Measurements from ENCODE around the gene MRPS33.
"Not testable (repeated sequence)": the region's sequence is repeated elsewhere in the genome, so short reads cannot be mapped to it uniquely, and the experiment has no call there.

MRPS33 gene

DNA sequence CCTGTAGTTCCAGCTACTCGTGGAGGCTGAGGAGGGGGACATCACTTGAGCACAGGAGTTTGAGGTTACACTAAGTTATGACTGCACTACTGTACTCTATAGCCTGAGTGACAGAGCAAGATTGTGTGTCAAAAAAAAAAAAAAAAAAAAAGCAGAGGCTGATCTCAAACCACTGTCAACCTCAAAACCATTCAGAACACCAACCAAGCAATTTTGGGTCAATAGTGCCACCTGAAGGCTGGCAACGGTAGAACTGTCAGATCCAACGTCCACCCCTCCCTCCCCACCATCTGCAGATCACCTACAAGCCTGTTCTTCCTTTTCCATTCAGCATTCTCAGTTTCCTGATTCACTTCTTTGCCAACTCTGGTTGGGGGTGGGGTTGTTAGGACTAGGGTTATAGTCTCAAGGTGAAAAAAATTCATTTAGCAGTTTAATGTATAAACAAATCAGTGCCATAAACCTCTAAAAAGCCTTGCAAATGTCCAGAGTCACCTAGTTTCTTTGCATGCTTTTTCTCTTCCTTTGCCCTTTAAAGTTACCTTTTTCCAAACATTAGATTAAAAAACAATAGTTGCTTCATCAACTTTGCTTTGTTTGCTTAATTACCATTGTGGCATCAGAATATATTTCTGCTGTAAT is 2.6 kb downstream of the MRPS33 start:
- peak; percentile 38 for DNase-seq

DNA sequence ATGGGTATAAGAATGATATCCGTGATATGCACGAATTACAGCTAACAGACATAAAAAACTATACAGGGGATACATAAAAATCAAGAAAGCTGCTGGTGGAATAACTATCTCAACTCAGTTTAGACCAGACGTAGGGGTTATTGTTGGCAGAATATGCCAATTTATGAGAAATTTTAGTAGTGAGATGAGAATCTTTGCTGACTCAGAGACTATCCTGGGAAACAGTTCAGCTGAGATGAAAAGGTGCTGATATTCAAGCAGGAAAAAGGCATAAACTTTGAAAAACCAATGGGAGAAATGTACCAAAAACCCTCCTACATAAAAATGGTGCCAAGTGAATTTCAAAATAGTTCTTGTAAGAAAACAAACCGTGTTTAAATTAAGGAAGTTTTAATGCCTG is 3.3 kb downstream of the MRPS33 start:
- no peak for DNase-seq

DNA sequence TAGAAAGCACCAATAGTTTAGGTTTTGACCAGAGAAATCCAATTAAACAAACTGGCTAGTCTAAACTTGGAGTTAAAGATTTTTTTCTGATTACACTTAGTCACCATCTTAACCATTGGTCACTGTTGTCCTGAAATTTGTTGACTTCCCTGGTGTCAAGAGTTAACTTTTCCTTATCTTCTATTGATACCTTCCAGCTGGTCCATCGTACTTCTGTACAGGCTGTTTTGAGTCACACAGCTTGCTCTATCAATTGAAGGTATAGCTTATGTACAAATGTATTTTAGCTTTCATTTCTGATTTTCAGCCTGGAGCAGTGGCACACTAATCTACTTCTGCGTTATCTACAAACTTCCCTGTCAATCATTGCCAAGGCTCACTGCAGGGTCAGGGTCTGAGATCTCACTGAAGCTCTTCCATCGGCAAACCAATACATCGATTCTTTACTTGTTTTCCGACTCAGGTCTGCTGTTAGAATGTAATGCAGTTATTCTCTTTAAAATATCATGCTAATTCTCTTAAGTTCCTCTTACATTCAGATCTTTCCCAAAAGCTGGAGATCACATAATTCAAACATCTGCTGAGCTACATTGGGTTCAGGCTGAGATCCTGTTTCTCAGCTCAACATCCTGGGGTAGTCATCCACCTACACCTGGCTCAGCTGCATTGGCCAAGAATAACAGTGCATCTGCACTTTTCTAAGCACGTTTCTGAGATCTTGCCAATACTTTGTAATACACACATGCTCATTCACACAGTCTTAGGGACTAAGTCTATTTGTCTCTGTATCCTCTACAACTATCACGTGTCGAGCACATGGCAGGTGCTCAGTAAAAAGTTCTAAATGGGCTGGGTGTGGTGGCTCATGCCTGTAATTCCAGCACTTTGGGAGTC is 11.3 kb downstream of the MRPS33 start:
- DNase-seq = no peak

DNA sequence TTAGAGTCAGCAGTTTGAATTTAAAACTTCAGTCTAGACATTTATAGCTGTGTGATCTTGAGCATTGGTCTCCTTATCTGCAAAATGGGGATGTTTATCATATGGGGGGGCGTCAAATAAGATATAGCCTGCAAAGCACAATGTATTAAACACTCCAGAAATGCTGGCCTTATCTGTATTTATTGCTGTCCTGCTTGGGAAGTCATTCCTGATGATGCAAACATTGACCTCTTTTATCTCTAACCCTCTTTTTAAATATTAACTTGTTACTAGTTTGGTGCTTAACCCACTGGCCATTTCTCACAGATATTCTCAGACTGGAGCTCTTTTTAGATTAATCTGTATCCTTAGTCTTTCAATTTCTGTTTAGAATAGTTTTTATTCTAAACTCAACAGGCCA is 13.2 kb downstream of the MRPS33 start:
- no peak for DNase-seq

DNA sequence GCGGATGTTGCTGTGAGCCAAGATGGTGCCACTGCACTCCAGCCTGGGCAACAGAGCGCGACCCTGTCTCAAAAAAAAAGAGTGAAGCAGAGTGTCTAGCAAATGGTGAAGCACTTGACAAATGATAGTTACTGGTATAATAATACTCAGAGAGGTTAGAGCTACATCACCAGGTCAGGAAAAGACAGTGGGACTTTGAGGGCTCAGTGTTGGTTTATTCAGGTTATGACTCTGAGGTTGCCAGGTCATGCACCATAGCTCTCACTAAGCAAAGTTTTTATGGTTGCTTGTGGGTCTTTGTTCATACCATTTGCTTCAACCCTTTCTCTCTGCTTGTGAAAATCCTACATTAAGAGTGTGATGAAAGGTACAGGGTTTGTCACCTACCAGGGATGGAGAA is 13.6 kb downstream of the MRPS33 start:
- no peak for DNase-seq

DNA sequence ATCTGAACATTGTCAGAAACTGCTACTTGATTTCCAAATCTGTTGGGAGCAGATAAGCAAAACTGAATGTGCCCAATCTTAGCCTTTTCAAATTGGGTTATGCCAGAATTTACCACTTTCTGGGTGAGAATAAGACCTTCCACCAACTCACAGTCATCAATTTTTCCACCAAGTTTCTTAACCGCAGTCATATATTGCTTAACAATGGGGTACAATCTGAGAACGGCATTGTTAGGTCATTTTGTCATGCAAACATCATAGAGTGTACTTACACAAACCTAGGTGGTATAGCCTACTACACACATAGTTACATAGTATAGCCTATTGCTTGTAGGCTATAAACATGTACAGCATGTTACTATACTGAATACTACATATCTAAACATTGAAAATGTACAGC is 16.0 kb downstream of the MRPS33 start:
- DNase-seq = no peak

DNA sequence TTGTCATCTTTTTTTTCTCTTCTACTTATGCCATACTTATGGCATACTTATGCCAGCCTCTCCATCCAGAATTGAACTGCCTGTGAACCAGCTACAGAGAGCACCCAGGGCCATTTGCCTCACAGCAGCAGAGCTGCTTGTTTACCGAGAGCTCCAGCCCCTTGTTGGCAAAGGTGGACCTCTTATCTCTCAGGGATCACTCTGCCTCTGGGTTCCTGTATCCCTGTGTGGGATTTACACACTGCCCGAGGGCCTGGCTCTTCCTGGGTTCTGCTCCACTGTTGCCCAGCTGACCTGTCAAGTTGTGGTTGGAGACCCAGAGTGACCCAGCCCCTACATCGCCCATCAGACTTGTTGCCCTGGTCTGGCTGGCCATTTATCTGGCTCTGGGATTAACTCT is 22.3 kb downstream of the MRPS33 start:
- DNase-seq = no peak

DNA sequence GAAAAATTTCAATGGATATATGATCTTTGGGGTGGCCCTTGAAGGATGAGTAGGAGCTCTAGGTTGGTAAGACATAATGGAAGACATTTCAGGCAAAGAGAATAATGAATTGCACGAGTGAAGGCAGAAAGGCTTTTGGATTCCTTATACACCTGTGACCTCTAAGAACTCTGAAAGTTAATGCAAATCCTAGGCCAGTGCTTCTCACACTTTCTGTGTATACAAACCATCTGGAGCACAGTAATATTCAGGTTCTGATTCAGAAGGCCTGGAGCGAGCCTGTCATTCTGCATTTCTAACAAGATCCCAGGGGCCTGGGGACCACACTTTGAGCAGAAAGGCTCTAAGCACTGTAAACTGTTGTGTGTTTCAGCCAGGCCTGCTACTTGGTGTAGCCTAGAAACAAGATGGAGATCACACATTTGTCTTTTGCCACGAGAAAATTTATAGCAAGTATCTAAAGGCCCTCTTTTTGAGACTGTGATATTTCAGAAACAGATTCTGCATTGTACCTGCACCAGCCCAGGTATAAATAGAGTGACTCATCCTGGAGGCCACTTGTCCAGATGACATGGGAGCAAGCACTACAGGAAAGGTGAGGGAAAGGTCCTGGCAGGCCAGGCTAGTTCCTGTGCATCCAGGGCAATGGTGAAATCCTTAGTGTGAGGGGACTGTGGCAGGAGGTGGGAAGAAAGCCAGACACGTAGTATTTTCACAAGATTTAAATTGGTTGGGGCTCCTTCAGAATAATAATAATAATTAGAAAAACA is 24.4 kb downstream of the MRPS33 start:
- no peak for DNase-seq

DNA sequence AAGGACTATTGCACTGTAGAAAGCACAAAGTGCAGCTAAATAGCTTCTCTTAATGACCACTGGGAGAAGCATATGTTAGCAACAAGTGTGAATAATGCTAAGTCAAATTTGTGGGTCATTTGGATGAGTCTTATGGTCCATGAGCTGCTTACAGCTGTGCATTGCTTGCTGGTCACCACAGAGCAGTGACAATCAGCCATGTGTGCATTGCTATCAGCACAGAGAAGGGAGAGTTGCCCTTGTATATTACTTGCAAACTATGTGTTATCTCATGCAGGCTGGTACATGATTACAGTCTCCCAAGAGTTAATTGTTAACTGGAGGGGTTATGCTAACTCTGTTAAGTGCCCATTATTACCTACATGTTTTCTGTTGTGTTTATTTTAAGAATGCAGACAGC is 25.7 kb downstream of the MRPS33 start:
- DNase-seq = no peak

DNA sequence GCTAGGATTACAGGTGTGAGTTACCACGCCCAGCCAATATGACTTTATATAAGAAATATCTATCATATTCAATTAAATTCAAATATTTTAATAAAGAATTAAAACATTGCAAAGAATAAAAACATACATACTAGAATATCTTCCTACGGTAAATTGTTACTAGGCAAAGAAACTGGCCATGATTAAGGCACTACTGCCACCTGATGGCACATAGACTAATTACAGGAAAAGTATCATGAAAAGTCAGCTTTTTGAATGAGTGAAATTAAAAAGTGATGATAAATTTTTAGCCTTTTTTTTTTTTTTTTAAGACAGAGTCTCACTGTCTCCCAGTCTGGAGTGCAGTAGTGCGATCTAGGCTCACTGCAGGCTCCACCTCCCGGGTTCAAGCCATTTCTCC is 30.9 kb downstream of the MRPS33 start:
- DNase-seq = no peak

DNA sequence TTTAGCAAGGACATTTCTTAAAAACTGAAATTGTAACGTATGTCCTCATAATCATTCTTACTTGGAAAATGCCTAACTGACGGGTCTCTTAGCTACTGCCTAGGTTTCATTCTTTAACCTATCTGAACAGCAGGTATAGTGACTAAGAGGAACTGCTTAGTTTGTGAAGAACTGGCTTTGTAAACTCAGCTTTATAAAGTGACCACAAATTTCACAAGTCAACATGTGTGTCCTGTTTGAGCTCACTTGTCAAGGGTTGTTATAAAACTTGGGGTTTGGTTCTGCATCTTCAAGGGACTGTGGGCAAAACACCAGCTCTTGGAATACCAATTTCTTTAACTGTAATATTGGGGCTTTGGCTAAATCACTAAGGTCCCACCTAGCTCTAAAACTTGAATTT is 32.2 kb downstream of the MRPS33 start:
- no peak for DNase-seq

DNA sequence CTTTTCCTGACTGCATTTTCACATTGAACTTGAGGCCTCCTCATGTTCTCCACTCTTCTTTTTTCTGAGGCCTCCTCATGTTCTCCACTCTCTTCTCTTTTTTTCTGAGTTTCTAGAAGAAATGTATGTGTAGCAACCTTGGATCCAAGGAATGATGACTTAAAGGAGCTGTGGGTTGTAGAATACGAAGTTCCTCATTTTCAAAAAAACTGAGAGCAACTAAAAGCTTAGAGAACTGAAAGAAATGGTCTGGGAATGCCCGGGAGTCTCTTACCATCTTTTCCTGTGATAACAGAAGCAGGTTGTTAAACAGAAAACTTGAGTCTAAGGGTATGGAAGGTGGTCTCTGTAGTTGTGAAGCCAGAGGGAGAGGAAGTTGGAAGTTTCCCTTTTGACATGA is 32.8 kb downstream of the MRPS33 start:
- no peak for DNase-seq

DNA sequence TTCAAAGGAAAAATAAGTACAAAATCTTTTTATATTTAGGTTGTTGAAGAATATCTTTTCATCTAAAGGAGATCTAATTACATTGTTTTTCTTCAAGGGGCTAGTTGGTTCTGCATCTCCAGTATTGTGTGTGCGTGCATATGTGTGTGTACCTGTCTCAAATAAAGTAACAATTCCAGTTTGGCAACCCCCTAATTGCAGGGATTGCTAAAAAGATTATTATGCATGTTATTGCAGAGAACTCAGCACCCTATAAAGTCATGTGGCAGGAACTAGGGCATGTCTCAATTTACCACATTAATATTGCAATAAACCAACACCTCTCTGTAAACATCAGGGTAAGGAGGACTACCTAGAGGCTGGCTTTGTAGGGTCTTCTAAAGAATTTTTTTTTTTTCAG is 37.0 kb downstream of the MRPS33 start:
- DNase-seq = no peak

DNA sequence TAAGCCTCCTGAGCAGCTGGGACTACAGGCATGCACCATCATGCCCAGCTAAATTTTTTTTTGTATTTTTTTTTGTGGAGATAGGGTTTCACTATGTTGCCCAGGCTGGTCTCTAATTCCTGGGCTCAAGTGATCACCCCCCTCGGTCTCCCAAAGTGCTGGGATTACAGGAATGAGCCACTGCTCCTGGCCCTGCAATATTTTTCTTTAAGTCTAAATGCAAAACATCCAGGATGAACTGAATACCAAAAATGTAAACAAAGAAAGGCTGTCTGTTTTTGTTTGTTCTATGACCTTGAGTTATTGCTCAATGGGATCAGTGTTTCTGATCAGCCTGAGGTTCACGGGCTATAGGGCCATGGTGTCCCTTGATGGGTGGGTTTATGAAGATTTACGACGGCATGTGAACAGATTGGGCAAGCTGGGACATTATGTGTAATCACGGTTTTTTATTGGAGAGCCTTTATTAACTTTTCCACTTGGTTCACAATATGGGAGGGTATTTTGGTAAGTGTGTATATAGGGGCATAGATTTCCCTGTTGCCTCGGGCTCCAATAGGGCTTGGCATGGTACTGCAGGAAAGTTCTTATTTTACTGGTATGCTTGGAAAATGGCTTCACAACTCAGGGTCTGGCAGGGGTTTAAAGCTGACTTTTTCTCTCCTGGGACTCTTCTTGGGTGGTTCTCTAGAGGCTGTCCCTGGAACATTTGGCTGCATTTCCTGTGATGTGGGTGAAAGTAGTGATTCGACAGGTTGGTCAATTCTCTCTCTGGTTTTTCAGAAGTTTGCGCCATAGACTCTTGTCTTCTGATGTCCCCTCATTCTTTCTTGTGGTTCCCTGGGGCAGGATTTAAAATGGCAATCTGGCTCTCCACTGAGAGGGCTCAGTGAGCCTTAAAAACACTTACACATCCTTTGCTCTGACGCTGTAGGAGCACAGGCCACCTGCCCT is 41.6 kb downstream of the MRPS33 start:
- no peak for DNase-seq

DNA sequence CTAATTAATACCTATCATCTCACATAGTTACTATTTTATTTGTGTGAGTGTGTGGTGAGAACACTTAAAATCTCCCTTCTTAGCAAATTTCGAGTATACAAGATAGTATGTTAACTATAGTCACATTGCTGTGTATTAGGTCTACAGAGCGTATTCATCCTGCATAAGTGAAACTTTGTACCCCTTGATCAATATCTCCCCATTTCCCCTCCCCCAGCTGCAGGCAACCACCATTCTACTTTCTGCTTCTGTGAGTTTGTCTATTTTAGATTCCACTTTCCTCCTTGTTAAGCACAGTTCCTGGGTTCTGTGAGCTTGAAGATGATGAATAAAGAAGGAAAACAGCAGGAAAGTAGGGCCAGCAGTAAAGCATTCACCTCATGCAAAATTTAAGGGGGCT is 42.4 kb downstream of the MRPS33 start:
- DNase-seq = no peak

DNA sequence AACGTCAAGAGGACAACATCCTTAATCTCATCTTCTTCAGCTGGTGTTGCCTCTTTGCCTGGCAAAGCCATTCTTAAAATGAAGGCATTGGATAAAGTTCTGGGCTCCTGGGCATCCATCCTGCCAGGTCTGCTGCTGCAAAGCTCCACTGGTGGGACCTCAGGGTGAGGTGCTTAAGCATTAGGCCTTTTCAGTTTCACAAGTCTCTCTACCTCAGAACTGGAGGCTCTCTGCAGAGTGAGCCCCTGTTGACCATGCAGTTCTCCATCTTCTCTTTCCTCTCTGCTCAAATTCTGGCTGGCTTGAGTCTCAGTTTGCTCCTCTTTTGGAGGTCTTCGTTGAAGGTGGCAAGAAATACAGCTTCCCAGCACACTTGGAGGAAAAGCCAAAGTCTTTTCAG is 47.3 kb downstream of the MRPS33 start:
- no peak for DNase-seq

DNA sequence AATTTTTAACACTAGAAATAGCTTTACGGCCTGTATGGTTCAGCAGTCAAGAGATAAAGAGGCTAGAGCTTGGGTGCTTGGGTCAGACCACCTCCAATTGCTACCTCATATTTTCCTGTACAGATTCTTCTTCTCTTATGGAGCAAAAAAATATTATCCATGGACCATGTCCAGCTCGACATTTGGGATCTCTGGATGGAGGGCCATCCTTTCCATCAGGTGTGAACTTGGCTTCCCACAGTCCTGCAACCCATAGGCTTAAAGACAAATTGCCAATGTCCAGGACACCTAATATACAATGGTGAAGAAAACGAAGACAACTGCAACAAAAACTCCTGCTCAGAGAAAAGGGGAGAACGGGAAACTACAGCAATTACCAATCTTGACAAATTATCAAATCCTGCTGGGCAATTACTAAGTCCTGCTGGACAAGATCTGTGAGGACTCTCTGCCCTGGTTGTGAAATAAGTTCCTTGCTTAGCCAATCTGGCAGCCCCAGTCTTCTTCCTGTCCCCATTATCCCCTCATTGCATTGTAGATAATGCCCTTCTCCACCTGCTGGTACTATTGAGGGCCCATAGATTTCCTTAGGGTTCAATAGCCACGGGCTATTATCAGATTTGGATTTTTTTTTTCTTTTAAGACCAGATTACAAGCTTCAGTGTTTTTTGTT is 48.1 kb downstream of the MRPS33 start:
- no peak for DNase-seq

DNA sequence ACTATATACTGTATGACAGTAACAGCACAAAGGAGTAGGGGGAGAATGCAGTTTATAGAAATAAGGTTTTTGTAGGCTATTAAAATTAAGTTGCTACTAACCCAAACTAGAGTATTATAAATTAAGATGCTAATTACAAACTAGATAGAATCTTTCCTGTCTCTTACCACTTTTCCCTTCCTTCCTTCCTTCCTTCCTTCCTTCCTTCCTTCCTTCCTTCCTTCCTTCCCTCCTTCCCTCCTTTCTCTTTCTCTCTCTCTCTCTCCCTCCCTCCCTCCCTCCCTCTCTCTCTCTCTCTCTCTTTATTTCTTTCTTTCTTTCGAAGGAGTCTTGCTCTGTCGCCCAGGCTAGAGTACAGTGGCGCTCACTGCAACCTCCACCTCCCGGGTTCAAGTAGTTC is 53.6 kb downstream of the MRPS33 start:
- no peak for DNase-seq

DNA sequence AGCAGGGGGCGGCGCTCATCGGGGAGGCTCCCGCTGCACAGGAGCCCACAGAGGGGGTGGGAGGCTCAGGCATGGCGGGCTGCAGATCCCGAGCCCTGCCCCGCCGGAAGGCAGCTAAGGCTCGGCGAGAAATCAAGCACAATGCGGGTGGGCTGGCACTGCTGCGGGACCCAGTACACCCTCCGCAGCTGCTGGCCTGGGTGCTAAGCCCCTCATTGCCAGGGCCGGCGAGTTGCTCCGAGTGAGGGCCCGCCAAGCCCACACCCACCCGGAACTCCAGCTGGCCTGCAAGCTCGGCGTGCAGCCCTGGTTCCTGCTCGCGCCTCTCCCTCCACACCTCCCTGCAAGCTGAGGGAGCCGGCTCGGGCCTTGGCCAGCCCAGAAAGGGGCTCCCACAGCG is 57.8 kb downstream of the MRPS33 start:
- DNase-seq = not testable (repeated sequence)

Measured in NCI-H446 treated with DMSO at 0.1 percent for 48 hours (cell line).